Cortex of kidney (tissue), 1 donor: ENCODE data around the gene NDUFV1.

ENCODE experiments used
- DNase-seq: peaks from one replicate; lab custom pipeline; 2025; lab: John Stamatoyannopoulos, UW

NDUFV1 gene

GRCh38 chr11:67640758-67641337, 34.1 kb downstream of the NDUFV1 start:
- no peak for DNase-seq

DNA sequence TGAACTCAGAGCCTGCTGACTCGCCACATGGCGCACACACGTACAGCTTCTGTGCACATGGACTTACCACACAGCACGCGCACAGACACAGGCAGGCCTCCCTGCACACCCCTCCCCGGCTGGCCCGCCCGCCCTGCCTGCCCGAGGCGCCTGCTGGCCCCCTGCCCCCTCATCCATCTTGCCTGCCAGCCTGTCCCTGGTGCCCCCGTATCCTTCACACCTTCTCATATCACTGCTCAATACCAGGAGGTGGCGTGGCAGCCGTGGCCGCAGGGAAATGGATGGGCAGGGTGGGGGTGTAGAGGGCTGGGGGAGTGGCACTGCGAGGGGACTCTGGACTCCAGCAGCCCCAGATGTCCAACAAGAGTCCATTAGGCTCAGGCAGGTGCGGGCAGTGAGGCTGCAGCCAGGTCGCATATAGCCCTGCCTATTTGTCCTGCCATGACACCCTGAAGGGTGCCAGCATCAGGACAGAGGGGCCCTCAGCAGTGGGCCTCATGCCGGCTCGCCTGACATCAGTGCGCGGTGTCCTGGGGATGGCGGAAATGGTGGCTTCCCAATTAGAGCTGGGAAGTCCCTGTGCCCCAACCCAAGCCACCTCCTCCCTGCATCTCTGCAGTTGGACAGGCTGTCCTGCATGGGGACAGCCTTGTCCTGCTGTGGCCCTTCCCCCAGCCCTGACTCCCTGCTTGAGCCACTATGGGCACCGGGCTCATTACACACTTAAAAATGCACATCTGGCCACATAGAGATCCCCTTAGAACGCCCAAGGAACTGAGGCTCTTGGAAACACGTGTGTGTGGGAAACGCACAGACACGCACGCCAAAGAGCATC, 34.8 kb downstream of the NDUFV1 start:
- DNase-seq = no peak

- DNase-seq = no peak
Measured at GRCh38 chr11:67642173-67643120, 35.7 kb downstream of the NDUFV1 start.

- DNase-seq = no peak
Measured at GRCh38 chr11:67644042-67644441, 37.3 kb downstream of the NDUFV1 start.

GRCh38 chr11:67644472-67645418, 38.0 kb downstream of the NDUFV1 start:
- DNase-seq = no peak

GRCh38 chr11:67645521-67646461, 39.1 kb downstream of the NDUFV1 start:
- DNase-seq = no peak

DNA sequence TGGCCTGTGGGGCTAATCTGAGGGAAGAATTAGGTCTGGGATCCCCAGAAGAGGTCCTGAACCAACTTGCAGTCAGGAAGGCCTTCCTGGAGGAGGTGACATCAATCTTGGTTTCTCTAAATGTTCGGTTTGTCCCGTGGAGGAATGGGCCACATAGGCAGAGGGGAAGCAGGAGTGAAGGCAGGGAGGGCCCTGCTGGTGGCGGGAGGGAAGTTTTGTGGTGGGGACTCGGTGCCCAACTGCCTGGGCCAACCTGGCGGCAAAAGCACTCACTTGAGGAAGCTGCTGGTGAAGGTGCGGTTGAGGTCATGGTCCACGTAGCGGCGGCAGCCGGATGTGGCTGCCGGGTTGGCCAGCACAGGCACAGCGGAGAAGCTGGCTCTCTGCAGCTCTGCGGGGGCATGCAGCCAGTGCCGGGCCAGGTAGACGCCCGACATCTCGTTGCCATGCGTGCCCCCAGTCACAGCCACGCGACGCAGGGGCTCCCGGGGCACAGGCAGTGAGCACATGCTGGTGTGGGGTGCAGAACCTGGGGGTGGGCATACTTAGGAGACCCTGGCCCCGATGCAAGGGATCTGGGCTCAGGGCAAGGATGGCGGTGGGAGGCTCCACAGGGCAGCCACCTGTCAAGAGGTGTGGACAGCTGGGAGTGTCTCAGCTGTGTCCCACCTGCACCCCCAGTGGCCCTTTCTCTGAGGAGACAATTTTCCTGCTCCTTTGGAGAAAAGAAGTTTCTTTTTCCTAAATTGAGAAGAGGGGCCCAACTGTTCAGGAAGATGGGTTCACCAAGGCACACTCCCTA, 40.0 kb downstream of the NDUFV1 start:
- DNase-seq = no peak

DNA sequence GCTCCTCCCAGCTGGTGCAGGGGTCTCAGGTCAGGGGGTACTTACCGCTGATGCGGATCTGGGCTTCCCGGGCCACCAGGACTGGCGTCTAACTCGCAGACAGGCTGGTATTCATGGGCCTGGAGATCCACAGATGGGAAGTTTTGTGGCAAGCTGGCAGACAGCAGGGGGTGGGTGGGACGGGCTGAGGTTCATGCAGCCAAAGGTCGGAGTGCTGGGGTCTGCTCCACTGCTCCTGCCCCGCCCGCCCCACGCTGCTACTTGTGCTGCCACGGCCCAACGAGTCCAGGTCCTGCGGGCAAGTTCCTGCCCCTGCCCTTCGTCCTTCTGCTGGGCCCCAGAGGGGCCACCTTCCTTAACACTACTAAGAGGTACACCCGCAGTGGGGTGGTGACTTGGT, 40.7 kb downstream of the NDUFV1 start:
- no peak for DNase-seq

GRCh38 chr11:67648140-67648795, 41.5 kb downstream of the NDUFV1 start:
- DNase-seq = no peak

- no peak for DNase-seq
Measured at GRCh38 chr11:67648796-67649613, 42.3 kb downstream of the NDUFV1 start.

DNA sequence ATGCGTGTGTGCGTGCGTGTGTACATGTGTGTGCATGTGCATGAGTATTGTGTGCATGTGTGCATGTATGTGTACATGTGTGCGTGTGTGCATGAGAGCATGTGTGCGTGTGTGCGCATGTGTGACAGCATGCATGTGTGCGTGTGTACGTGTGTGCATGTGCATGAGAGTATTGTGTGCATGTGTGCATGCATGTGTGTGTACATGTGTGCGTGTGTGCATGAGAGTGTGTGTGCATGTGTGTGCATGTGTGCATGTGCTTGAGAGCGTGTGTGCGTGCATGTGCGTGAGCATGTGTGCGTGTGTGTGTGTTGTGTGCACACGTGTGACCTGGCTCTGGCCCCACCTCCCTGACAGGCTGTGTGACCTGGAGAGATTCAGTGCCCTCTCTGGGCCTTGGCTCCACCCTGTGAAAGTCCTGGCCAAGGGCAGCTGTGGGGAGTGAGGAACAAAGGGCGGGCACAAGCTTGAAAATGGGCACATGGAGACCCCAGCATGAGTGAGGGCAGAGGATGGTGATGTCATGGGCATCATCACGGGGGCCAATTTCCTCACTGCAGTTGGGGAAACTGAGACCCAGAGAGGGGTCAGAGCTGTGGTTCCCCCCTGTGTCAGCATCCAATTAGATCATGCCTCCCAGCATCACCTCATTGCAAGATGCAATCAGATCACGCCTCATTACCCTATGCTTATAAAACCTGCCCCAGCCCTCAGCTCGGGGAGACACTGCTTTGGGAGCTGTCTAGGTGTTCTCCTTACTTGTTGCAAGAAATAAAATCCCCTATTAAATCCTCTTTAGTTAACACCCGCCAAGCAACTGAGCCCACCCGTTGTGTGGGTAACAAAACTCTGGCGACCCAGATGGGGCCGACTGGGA, 43.1 kb downstream of the NDUFV1 start:
- DNase-seq = no peak

DNA sequence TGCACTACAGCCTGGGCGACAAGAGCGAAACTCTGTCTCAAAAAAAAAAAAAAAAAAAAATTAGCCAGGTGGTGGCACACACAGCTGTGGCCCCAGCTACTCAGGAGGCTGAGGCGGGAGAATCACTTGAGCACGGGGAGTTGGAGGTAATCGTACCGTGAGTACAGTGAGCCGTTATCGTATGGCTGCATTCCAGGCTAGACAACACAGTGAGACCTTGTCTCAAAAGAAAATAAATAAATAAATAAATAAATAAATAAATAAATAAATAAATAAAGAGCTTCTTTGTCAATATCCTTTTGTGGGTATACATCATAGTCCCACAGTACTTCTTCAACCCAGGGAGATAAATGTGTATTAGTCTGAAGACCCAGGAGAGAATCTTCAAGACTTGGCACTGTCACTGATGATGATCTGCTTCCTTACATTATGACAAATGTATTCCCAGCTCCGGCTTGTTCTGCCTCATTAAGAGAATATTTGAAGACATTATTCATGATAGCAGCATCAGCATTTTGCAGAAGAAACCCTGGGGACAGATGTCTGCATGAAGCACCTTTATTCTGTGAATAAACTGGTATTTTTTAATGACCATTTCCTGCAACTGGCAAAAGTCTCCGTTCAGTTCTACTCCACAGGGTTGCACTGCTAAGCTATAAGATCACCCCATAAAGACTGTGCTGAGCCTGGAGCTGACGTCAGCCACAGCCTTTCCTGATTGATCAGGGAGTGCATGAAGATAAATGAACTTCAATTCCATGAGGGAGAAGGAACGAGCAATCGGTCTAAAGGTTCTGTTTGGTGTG, 45.4 kb downstream of the NDUFV1 start:
- DNase-seq = no peak

- no peak for DNase-seq
Measured at GRCh38 chr11:67652965-67653845, 46.5 kb downstream of the NDUFV1 start.

GRCh38 chr11:67654225-67654624, 47.5 kb downstream of the NDUFV1 start:
- no peak for DNase-seq

DNA sequence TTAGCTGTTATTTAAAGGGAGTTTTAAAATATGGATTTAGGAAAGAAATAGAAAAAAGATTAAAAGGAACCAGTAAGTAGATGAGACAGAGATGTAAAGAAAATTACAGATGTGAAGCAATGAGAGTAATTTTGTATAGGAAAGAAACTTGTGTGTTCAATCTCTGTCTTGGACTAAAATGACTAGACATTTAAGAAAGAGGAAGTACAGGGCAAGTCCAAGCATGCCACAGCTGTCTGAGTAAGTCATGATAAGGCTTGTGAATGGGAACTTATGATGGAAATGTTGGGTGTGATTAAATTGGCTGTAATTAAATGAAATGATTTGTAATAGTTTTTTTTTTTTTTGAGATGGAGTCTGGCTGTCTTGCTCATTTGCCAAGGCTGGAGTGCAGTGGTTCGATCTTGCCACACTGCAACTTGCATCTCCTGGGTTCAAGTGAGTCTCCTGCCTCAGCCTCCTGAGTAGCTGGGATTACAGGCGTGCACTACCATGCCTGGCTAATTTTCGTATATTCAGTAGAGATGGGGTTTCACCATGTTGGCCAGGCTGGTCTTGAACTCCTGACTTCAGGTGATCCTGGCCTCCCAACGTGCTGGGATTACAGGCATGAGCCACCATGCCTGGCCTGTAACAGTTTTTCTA, 49.7 kb downstream of the NDUFV1 start:
- no peak for DNase-seq
